ENCODE data around the gene CCDC43.

- no peak for TF ChIP-seq CTCF (optimal IDR thresholded peaks at IDR 0.05 in 1 of 3, IDR thresholded peaks at IDR 0.05 in 1 of 3, conservative IDR thresholded peaks at IDR 0.05 in 1 of 3; ENCODE audit: extremely low read depth in 1 of 3, insufficient read depth in 2 of 3, low read length in 3 of 3)
- no peak for TF ChIP-seq EZH2 (IDR thresholded peaks at IDR 0.05; ENCODE audit: low read length)
Observed at GRCh38 chr17:44653384-44653783, 36.2 kb downstream of the CCDC43 start.

Data from keratinocyte (primary cell).